GM19467 (cell line): ENCODE data around the gene C10orf71.

Source experiments
- ATAC-seq: cut with Tn5 transposase; IDR thresholded peaks from one replicate; pipeline ENCODE4 v1.9.1; 2021; ENCODE audit warnings: mild to moderate bottlenecking, moderate library complexity; ENCODE audit not compliant: unreplicated experiment

Gene C10orf71

GRCh38 chr10:49298983-49299815 lies at the start of gene C10orf71:
Gene C10orf71 (plus strand): TSS chr10:49299170. CDS start chr10:49322546, 23,376 bp downstream.
- no peak for ATAC-seq

- no peak for ATAC-seq
These were observed 46.5 kb upstream of the C10orf71 start for GRCh38 chr10:49252313-49253034.

GRCh38 chr10:49253340-49253906 lies 45.5 kb upstream of the C10orf71 start:
- ATAC-seq: no peak

GRCh38 chr10:49254150-49254549 lies 44.8 kb upstream of the C10orf71 start:
- ATAC-seq: no peak

- no peak for ATAC-seq
These were observed 44.2 kb upstream of the C10orf71 start for GRCh38 chr10:49254556-49255318.

- ATAC-seq: no peak
These were observed 43.1 kb upstream of the C10orf71 start for GRCh38 chr10:49255883-49256282.

- ATAC-seq: no peak
These were observed 41.8 kb upstream of the C10orf71 start for GRCh38 chr10:49257154-49257553.

- ATAC-seq: no peak
These were observed 41.2 kb upstream of the C10orf71 start for GRCh38 chr10:49257626-49258349.

GRCh38 chr10:49258350-49258683 lies 40.7 kb upstream of the C10orf71 start:
- ATAC-seq: no peak

- ATAC-seq: no peak
These were observed 38.2 kb upstream of the C10orf71 start for GRCh38 chr10:49260644-49261296.

GRCh38 chr10:49263591-49263990 lies 35.4 kb upstream of the C10orf71 start:
- ATAC-seq: no peak

- ATAC-seq: no peak
These were observed 34.7 kb upstream of the C10orf71 start for GRCh38 chr10:49264177-49264677.

- no peak for ATAC-seq
These were observed 33.1 kb upstream of the C10orf71 start for GRCh38 chr10:49265885-49266284.

- no peak for ATAC-seq
These were observed 30.8 kb upstream of the C10orf71 start for GRCh38 chr10:49268185-49268584.

GRCh38 chr10:49269523-49269922 lies 29.4 kb upstream of the C10orf71 start:
- ATAC-seq: no peak

- no peak for ATAC-seq
These were observed 28.4 kb upstream of the C10orf71 start for GRCh38 chr10:49270565-49270964.

- ATAC-seq: no peak
These were observed 27.6 kb upstream of the C10orf71 start for GRCh38 chr10:49271346-49271745.

- no peak for ATAC-seq
These were observed 26.5 kb upstream of the C10orf71 start for GRCh38 chr10:49272251-49273081.

- ATAC-seq: no peak
These were observed 25.9 kb upstream of the C10orf71 start for GRCh38 chr10:49273082-49273465.
